ENCODE results near the gene ALPG. TPM values are rescaled to one million over a fixed set of nuclear protein-coding genes. Genes with fewer than 3 reads are reported as not detected.
"Not testable (repeated sequence)": the region's sequence is repeated elsewhere in the genome, so short reads cannot be mapped to it uniquely, and the experiment has no call there.

ALPG gene
- total RNA-seq, 1 donor from 2014 or later = not detected

- DNase-seq (no peak), ATAC-seq (no peak)
- intact Hi-C loops (cut with micrococcal nuclease) = no loop called here
Measured at GRCh38 chr2:232375164-232375563, 31.5 kb upstream of the ALPG start.

- no peak for ATAC-seq
- DNase-seq = no peak
- intact Hi-C loops (cut with micrococcal nuclease) = no loop called here
Measured at GRCh38 chr2:232376260-232376659, 30.4 kb upstream of the ALPG start.

GRCh38 chr2:232376713-232377112 lies 29.9 kb upstream of the ALPG start:
- DNase-seq = no peak
- intact Hi-C loops (cut with micrococcal nuclease) = no loop called here

GRCh38 chr2:232377319-232377718 lies 29.3 kb upstream of the ALPG start:
- DNase-seq (no peak), ATAC-seq (no peak)
- intact Hi-C loops (cut with micrococcal nuclease) = no loop called here

More at GRCh38 chr2:232376713-232377112, 29.9 kb upstream of the ALPG start:
- no peak for ATAC-seq

DNA sequence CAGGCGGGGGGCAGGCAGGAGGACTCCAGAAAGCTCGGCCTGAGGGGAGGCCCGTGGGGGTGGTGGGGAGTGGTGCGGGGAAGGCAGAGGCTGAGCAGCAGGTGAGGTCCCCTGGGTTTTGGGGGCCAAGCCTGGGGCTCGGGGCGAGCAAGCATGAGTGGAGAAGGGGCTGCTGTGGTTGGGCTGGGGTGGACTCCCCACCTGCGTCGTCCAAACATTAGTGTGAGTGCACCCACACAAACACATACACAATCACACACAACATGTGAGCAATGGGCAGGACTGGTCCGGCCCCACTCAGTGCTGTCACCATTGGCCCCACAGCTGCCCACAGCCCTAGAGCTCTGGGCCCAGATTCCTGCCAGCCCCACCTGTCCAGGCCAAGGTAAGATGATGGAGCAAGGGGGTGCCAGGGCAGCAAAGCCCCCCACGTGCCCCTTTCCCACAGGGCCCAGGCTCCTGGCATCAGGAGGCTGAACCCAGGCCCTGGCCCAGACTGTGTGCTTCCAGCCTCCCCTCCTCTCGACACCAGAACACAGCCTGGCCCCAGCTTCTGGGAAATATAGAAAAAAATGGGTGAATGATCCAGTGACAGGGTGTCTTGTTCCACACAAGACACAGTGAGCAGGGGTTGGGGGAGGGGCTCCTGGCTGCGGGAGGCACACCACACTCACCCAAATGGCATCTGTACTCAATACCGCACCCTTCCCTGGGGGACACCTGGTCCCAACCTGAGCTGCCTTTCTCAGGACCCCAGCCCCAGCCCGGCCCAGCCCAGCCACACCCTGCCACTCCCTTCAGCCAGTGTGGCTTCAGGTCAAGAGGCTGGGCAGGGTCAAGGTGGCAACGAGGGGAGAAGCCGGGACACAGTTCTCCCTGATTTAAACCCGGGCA lies 28.6 kb upstream of the ALPG start:
- ATAC-seq (no peak), DNase-seq (no peak)

GRCh38 chr2:232378735-232379151 lies 27.9 kb upstream of the ALPG start, which contains the start of gene ALPP:
ALPP (plus strand) TSS chr2:232378751; CDS start chr2:232378803, 52 bp downstream.
- intact Hi-C loops (cut with micrococcal nuclease); DNase-seq; ATAC-seq: not testable (repeated sequence)

More for the DNA sequence above, 28.6 kb upstream of the ALPG start:
- intact Hi-C loops (cut with micrococcal nuclease) = no loop called here

DNA sequence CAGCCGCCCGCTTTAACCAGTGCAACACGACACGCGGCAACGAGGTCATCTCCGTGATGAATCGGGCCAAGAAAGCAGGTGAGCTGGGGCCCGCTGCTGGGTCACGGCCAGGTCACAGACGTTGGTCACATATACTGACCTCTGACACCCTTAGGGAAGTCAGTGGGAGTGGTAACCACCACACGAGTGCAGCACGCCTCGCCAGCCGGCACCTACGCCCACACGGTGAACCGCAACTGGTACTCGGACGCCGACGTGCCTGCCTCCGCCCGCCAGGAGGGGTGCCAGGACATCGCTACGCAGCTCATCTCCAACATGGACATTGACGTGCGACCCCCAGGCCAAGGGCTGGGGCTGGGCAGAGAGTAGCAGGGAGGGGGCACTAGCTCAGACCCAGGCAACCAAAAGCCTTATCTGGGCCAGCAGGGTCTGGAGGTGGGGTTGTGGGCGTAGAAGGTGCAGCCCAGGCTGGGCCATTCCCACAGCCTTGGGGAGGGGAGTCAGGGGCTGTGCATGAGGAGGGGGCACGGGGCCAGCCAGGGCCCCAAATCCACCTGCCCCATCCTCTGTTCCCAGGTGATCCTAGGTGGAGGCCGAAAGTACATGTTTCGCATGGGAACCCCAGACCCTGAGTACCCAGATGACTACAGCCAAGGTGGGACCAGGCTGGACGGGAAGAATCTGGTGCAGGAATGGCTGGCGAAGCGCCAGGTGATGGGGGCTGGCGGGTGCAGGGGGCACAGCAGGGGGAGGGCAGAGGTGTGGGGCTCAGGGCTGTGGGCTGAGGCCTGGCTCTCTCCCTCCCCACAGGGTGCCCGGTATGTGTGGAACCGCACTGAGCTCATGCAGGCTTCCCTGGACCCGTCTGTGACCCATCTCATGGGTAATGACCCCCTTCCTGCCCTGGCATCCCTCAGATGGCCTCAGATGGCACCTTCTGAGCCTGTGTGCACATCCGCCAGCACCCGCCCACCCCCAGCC lies 26.7 kb upstream of the ALPG start:
- ATAC-seq; DNase-seq; intact Hi-C loops (cut with micrococcal nuclease): not testable (repeated sequence)

DNA sequence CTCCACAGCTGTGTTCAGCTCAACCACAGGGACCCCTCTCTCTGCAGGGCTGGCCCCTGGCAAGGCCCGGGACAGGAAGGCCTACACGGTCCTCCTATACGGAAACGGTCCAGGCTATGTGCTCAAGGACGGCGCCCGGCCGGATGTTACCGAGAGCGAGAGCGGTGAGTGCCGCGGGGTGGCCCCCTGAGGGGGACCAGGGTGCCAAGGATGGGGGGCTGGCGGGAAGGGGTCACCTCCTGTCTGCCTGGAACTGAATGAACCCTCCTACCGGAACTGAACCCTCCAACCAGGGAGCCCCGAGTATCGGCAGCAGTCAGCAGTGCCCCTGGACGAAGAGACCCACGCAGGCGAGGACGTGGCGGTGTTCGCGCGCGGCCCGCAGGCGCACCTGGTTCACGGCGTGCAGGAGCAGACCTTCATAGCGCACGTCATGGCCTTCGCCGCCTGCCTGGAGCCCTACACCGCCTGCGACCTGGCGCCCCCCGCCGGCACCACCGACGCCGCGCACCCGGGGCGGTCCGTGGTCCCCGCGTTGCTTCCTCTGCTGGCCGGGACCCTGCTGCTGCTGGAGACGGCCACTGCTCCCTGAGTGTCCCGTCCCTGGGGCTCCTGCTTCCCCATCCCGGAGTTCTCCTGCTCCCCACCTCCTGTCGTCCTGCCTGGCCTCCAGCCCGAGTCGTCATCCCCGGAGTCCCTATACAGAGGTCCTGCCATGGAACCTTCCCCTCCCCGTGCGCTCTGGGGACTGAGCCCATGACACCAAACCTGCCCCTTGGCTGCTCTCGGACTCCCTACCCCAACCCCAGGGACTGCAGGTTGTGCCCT lies 25.2 kb upstream of the ALPG start:
- ATAC-seq; intact Hi-C loops (cut with micrococcal nuclease); DNase-seq: not testable (repeated sequence)

DNA sequence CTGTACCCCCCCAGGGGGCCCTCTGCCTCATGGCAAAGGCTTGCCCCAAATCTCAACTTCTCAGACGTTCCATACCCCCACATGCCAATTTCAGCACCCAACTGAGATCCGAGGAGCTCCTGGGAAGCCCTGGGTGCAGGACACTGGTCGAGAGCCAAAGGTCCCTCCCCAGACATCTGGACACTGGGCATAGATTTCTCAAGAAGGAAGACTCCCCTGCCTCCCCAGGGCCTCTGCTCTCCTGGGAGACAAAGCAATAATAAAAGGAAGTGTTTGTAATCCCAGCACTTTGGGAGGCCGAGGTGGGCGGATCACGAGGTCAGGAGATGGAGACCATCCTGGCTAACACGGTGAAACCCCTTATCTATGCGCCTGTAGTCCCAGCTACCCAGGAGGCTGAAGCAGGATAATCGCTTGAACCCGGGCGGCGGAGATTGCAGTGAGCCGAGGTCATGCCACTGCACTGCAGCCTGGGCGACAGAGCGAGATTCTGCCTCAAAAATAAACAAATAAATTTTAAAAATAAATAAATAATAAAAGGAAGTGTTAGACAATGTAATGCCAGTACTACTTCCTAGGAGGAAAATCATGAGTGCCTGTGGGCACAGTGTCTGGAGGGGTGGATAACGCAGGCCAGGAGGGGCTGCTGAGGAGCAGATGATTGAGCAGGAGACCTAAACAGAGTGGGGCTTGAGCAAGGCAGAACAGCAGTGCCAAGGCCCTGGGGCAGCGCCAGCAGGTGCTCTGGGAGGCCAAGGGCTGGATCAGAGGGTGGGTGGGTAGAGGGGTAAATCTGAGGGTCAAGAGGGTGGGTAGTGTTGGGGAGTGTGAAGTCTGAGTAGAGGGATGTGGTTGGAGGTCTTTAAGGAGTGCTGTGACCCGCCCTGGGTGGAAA lies 24.1 kb upstream of the ALPG start:
- intact Hi-C loops (cut with micrococcal nuclease) = no loop called here
- ATAC-seq = no peak
- DNase-seq = no peak

- DNase-seq (no peak), ATAC-seq (no peak)
- intact Hi-C loops (cut with micrococcal nuclease) = no loop called here
Measured at GRCh38 chr2:232384466-232384865, 22.2 kb upstream of the ALPG start.

- intact Hi-C loops (cut with micrococcal nuclease); ATAC-seq: not testable (repeated sequence)
Measured at GRCh38 chr2:232385058-232385457, 21.6 kb upstream of the ALPG start.

DNA sequence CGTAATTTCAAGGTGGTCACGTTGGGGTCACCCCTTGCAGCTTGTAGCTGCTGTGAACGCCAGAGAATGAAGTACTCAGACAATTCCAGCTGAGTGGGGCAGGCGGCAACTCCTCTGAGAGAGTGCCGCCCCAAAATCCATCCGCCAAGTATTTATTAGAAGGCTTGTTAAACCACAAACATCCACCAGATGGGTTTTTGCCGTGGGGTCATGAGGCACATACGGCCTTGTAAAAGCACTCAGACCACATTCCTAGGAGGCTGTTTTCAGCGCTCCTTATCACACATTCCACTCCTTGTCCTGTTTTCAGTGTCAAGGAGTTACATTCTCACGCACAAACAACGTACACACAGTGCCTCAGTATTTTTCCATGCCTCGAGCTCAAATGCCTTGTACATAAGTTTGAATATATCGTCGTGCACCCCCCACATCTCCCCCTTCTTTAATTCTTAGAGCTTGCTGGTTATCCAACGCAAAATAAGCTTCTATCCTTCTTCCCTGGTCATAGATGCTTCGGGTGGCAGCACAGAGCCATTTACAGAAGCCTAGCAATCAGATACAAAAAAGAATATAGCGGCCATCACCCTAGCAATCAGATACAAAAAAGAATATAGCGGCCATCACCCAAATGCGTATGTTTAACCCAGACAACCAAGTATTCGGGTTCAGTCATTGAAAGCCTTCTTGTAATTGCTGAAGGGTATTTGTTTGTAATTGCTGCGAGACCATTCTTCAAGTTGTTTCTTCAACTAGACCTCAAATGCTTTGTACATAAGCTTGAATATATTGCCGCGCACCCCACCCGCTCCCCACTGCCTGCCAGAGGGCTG lies 20.8 kb upstream of the ALPG start:
- no peak for ATAC-seq
- intact Hi-C loops (cut with micrococcal nuclease) = no loop called here
- no peak for DNase-seq

More at GRCh38 chr2:232385058-232385457, 21.6 kb upstream of the ALPG start:
- not testable (repeated sequence) for DNase-seq

DNA sequence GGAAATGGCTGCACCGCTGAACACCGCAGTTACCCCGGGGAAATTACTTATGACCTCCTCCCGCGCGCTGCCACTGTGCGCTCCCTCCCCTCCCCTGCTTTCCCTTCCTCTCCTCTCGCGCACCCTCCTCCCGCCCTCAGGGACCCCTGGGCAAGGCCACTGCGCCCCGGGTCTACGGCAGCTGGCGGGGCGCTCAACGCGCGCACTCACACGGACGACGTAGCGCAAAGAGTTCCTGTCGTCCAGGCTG lies 20.2 kb upstream of the ALPG start:
- intact Hi-C loops (cut with micrococcal nuclease) = no loop called here
- DNase-seq (no peak), ATAC-seq (no peak)

GRCh38 chr2:232386740-232387450 lies 19.7 kb upstream of the ALPG start:
- ATAC-seq = no peak
- DNase-seq = no peak
- intact Hi-C loops (cut with micrococcal nuclease) = no loop called here

- ATAC-seq = no peak
- intact Hi-C loops (cut with micrococcal nuclease) = no loop called here
Measured at GRCh38 chr2:232387451-232388171, 19.0 kb upstream of the ALPG start.

GRCh38 chr2:232388324-232388891 lies 18.2 kb upstream of the ALPG start:
- DNase-seq (no peak), ATAC-seq (no peak)
- intact Hi-C loops (cut with micrococcal nuclease) = no loop called here

More at GRCh38 chr2:232387451-232388171, 19.0 kb upstream of the ALPG start:
- DNase-seq = no peak

Data from left ventricle myocardium superior (tissue), 1 donor.